Trophoblast cell (in vitro differentiated cells and primary cell): ENCODE data around the gene SH3BP5L.

Source experiments
- DNase-seq, 2 donors: peaks; one replicate each; pipeline ENCODE4 v3.0.0-alpha.2; 2016
- H2AFZ ChIP-seq: 2 replicates; pipeline ENCODE4 v1.6.1; 2013; ENCODE audit warnings: low read length, moderate library complexity, mild to moderate bottlenecking; ENCODE audit not compliant: insufficient read depth, poor library complexity
- H2AK5ac ChIP-seq: 2 replicates; pipeline ENCODE4 v1.6.1; 2013; ENCODE audit warnings: mild to moderate bottlenecking, low read length
- H2BK120ac ChIP-seq: 2 replicates; pipeline ENCODE4 v1.6.1; 2013; ENCODE audit warnings: low read length, mild to moderate bottlenecking, moderate library complexity; ENCODE audit not compliant: insufficient read depth, poor library complexity
- H2BK12ac ChIP-seq: 2 replicates; pipeline ENCODE4 v1.6.1; 2013; ENCODE audit warnings: mild to moderate bottlenecking, low read length, moderate library complexity
- H2BK5ac ChIP-seq: 2 replicates; pipeline ENCODE4 v1.6.1; 2013; ENCODE audit warnings: low read length, low read depth, moderate library complexity, mild to moderate bottlenecking; ENCODE audit not compliant: poor library complexity
- H3K14ac ChIP-seq: 2 replicates; pipeline ENCODE4 v1.6.1; 2013; ENCODE audit warnings: mild to moderate bottlenecking, low read length
- H3K18ac ChIP-seq: 2 replicates; pipeline ENCODE4 v1.6.1; 2013; ENCODE audit warnings: mild to moderate bottlenecking, low read length
- H3K23ac ChIP-seq: 2 replicates; pipeline ENCODE4 v1.6.1; 2013; ENCODE audit warnings: low read length
- H3K27ac ChIP-seq: 2 replicates; pipeline ENCODE4 v1.5.1; 2013; ENCODE audit warnings: low read depth, mild to moderate bottlenecking, inconsistent platforms, low read length, moderate library complexity
- H3K27me3 ChIP-seq: 2 replicates; pipeline ENCODE4 v1.6.1; 2013; ENCODE audit warnings: inconsistent platforms, mild to moderate bottlenecking, low read length, moderate library complexity; ENCODE audit not compliant: insufficient read depth
- H3K36me3 ChIP-seq, 2 experiments: 1 replicate in 1 of 2; 2 replicates in 1 of 2; pipeline ENCODE4 v1.6.1; 2013; ENCODE audit warnings: low read length in 2 of 2, mild to moderate bottlenecking in 2 of 2, moderate library complexity in 1 of 2; ENCODE audit not compliant: insufficient read depth in 2 of 2, control insufficient read depth in 1 of 2
- H3K4ac ChIP-seq: 2 replicates; pipeline ENCODE4 v1.6.1; 2013; ENCODE audit warnings: low read depth, mild to moderate bottlenecking, low read length, moderate library complexity
- H3K4me1 ChIP-seq, 2 experiments: 1 replicate in 1 of 2; 2 replicates in 1 of 2; pipeline ENCODE4 v1.6.1; 2013; ENCODE audit warnings: low read length in 2 of 2, mild to moderate bottlenecking in 2 of 2, moderate library complexity in 1 of 2; ENCODE audit not compliant: insufficient read depth in 2 of 2, control insufficient read depth in 1 of 2
- H3K4me2 ChIP-seq: 2 replicates; pipeline ENCODE4 v1.6.1; 2013; ENCODE audit warnings: inconsistent platforms, mild to moderate bottlenecking, low read length, moderate library complexity
- H3K4me3 ChIP-seq: 2 replicates; pipeline ENCODE4 v1.5.1; 2013; ENCODE audit warnings: mild to moderate bottlenecking, low read depth, low read length, inconsistent platforms
- H3K79me1 ChIP-seq: one replicate; pipeline ENCODE4 v1.6.1; 2013; ENCODE audit warnings: low read length
- H3K79me2 ChIP-seq: 2 replicates; pipeline ENCODE4 v1.6.1; 2013; ENCODE audit warnings: low read length, mild to moderate bottlenecking; ENCODE audit not compliant: control insufficient read depth, insufficient read depth, poor library complexity
- H3K9ac ChIP-seq: 2 replicates; pipeline ENCODE4 v1.6.1; 2013; ENCODE audit warnings: mild to moderate bottlenecking, low read length
- H3K9me3 ChIP-seq: 2 replicates; pipeline ENCODE4 v1.6.1; 2013; ENCODE audit warnings: low read depth, mild to moderate bottlenecking, control low read depth, inconsistent platforms, low read length; ENCODE audit not compliant: insufficient read depth
- H4K12ac ChIP-seq: 2 replicates; pipeline ENCODE4 v1.6.1; 2013; ENCODE audit warnings: low read depth, mild to moderate bottlenecking, low read length, moderate library complexity
- H4K8ac ChIP-seq: 2 replicates; pipeline ENCODE4 v1.6.1; 2013; ENCODE audit warnings: low read depth, mild to moderate bottlenecking, low read length, moderate library complexity
- H4K91ac ChIP-seq: one replicate; pipeline ENCODE4 v1.6.1; 2013; ENCODE audit warnings: low read depth, mild to moderate bottlenecking, low read length, moderate library complexity
- WGBS: extraction: QIAGEN DNeasy Blood & Tissue Kit; methylation state at CpG from one replicate; pipeline ENCODE4 v1.1.7; 2013; ENCODE audit warnings: missing lambda C conversion rate; ENCODE audit not compliant: insufficient read length, insufficient coverage; ENCODE audit errors: extremely low coverage; 5-methylcytosine and 5-hydroxymethylcytosine counted together

Gene SH3BP5L

GRCh38 chr1:248824701-248825100 lies 1.0 kb downstream of the SH3BP5L start:
- no peak overlapping the region for H3K23ac ChIP-seq
- H2BK5ac ChIP-seq: no peak overlapping the region
- no peak overlapping the region for H4K8ac ChIP-seq
- H4K91ac ChIP-seq: no peak overlapping the region
- no peak overlapping the region for H4K12ac ChIP-seq
- H3K4ac ChIP-seq: peak overlapping the region; percentile 96
- no peak overlapping the region for H3K4me3 ChIP-seq
- no peaks in the 10 kb centered on the region for H3K27me3 ChIP-seq
- H2BK120ac ChIP-seq: no peak overlapping the region
- H2AK5ac ChIP-seq: no peak overlapping the region
- H3K4me2 ChIP-seq: peak overlapping the region; percentile 80
- no peak overlapping the region for H2BK12ac ChIP-seq
- H3K4me1 ChIP-seq: peaks cover 18 to 26% of the 10 kb centered on the region in 2 experiments
- no peak overlapping the region for H3K18ac ChIP-seq
- H3K14ac ChIP-seq: no peak overlapping the region
- no peak for DNase-seq
- no peak overlapping the region for H2AFZ ChIP-seq
- peaks cover 9% of the 10 kb centered on the region for H3K79me2 ChIP-seq
- H3K27ac ChIP-seq: no peak overlapping the region
- H3K9ac ChIP-seq: no peak overlapping the region
- peaks cover 16 to 34% of the 10 kb centered on the region in 2 experiments for H3K36me3 ChIP-seq
- no peaks in the 10 kb centered on the region for H3K9me3 ChIP-seq
- WGBS: no CpG with 5 or more reads among the region's 3 CpGs
- H3K79me1 ChIP-seq: peaks cover 10% of the 10 kb centered on the region

GRCh38 chr1:248824301-248824700 lies 1.4 kb downstream of the SH3BP5L start:
- peaks cover 16 to 34% of the 10 kb centered on the region in 2 experiments for H3K36me3 ChIP-seq
- H4K12ac ChIP-seq: no peak overlapping the region
- no peak overlapping the region for H2BK120ac ChIP-seq
- WGBS: no CpG with 5 or more reads among the region's 1 CpG
- peaks cover 10% of the 10 kb centered on the region for H3K79me1 ChIP-seq
- H3K27ac ChIP-seq: no peak overlapping the region
- no peak for DNase-seq
- H3K9me3 ChIP-seq: no peaks in the 10 kb centered on the region
- H2BK5ac ChIP-seq: no peak overlapping the region
- no peak overlapping the region for H3K23ac ChIP-seq
- no peak overlapping the region for H2BK12ac ChIP-seq
- peak overlapping the region; percentile 80 for H3K4me2 ChIP-seq
- H3K18ac ChIP-seq: no peak overlapping the region
- H2AFZ ChIP-seq: no peak overlapping the region
- peaks cover 18 to 26% of the 10 kb centered on the region in 2 experiments for H3K4me1 ChIP-seq
- no peak overlapping the region for H4K91ac ChIP-seq
- H3K79me2 ChIP-seq: peaks cover 9% of the 10 kb centered on the region
- no peak overlapping the region for H3K4ac ChIP-seq
- no peak overlapping the region for H3K14ac ChIP-seq
- H2AK5ac ChIP-seq: no peak overlapping the region
- H3K4me3 ChIP-seq: no peak overlapping the region
- no peak overlapping the region for H3K9ac ChIP-seq
- no peak overlapping the region for H4K8ac ChIP-seq
- H3K27me3 ChIP-seq: no peaks in the 10 kb centered on the region

- peaks cover 18 to 26% of the 10 kb centered on the region in 2 experiments for H3K4me1 ChIP-seq
- no peak overlapping the region for H3K23ac ChIP-seq
- H3K27me3 ChIP-seq: no peaks in the 10 kb centered on the region
- no peak overlapping the region for H3K4me2 ChIP-seq
- H3K14ac ChIP-seq: no peak overlapping the region
- H3K9ac ChIP-seq: no peak overlapping the region
- no peak overlapping the region for H2BK12ac ChIP-seq
- no peak overlapping the region for H4K12ac ChIP-seq
- no peak overlapping the region for H3K27ac ChIP-seq
- H2BK5ac ChIP-seq: no peak overlapping the region
- peaks cover 19 to 37% of the 10 kb centered on the region in 2 experiments for H3K36me3 ChIP-seq
- peak overlapping the region; percentile 14 for H3K18ac ChIP-seq
- WGBS: no CpG with 5 or more reads among the region's 2 CpGs
- H4K91ac ChIP-seq: no peak overlapping the region
- H3K79me2 ChIP-seq: peaks cover 9% of the 10 kb centered on the region
- no peak overlapping the region for H3K4me3 ChIP-seq
- no peak overlapping the region for H2BK120ac ChIP-seq
- no peak overlapping the region for H2AFZ ChIP-seq
- H4K8ac ChIP-seq: no peak overlapping the region
- H3K4ac ChIP-seq: no peak overlapping the region
- no peaks in the 10 kb centered on the region for H3K9me3 ChIP-seq
- peak in 1 of 2 donors; percentile 16 for DNase-seq
- no peak overlapping the region for H2AK5ac ChIP-seq
- peaks cover 10% of the 10 kb centered on the region for H3K79me1 ChIP-seq
These were observed 2.2 kb downstream of the SH3BP5L start for GRCh38 chr1:248823517-248824001.

GRCh38 chr1:248822148-248823032 lies 3.3 kb downstream of the SH3BP5L start:
- WGBS: no CpG with 5 or more reads among the region's 15 CpGs

More at GRCh38 chr1:248822148-248823032, 3.3 kb downstream of the SH3BP5L start:
- H3K4me3 ChIP-seq: no peak overlapping the region
- H3K9ac ChIP-seq: no peak overlapping the region
- no peaks in the 10 kb centered on the region for H3K9me3 ChIP-seq
- H2AK5ac ChIP-seq: no peak overlapping the region
- no peak overlapping the region for H3K4ac ChIP-seq
- H3K36me3 ChIP-seq: peaks cover 19 to 39% of the 10 kb centered on the region in 2 experiments
- peaks cover 10% of the 10 kb centered on the region for H3K79me1 ChIP-seq
- H2BK12ac ChIP-seq: no peak overlapping the region
- H4K8ac ChIP-seq: no peak overlapping the region
- no peak overlapping the region for H2BK5ac ChIP-seq
- peaks cover 18 to 26% of the 10 kb centered on the region in 2 experiments for H3K4me1 ChIP-seq
- H3K23ac ChIP-seq: no peak overlapping the region
- H3K4me2 ChIP-seq: no peak overlapping the region
- no peak overlapping the region for H4K12ac ChIP-seq
- H4K91ac ChIP-seq: no peak overlapping the region
- H3K27ac ChIP-seq: no peak overlapping the region
- no peak overlapping the region for H2BK120ac ChIP-seq
- no peak for DNase-seq
- peak overlapping the region; percentile 32 for H3K18ac ChIP-seq
- H3K14ac ChIP-seq: no peak overlapping the region
- H2AFZ ChIP-seq: no peak overlapping the region
- H3K79me2 ChIP-seq: peaks cover 9% of the 10 kb centered on the region
- H3K27me3 ChIP-seq: no peaks in the 10 kb centered on the region
